Coronary artery (tissue), 2 donors: ENCODE measurements around the gene HMCN2.

Experiments used
- DNase-seq: peaks from one replicate; pipeline ENCODE4 v3.0.0-alpha.2; 2017; ENCODE audit warnings: low spot score
- H3K27ac ChIP-seq, 2 donors: fragments of 200-600 bp; sonication (generic); one replicate each; pipeline ENCODE4 v1.5.1; 2016 to 2019
- H3K4me3 ChIP-seq: fragments of 200-600 bp; sonication (generic); 2 replicates; pipeline ENCODE4 v1.5.1; 2016; ENCODE audit warnings: mild to moderate bottlenecking, moderate library complexity
- CTCF ChIP-seq: fragments of 200-600 bp; sonication (generic); IDR thresholded peaks from one replicate; pipeline ENCODE4 v1.5.1; 2019; ENCODE audit warnings: antibody characterized with exemption

HMCN2 gene

GRCh38 chr9:130422546-130422945 lies 157.0 kb downstream of the HMCN2 start:
- Histone ChIP-seq H3K27ac (no peak overlapping the region), H3K4me3 (no peak overlapping the region)
- no peak for TF ChIP-seq CTCF
- no peak for DNase-seq

GRCh38 chr9:130423272-130423671 lies 157.7 kb downstream of the HMCN2 start:
- TF ChIP-seq CTCF = no peak
- no peak for DNase-seq
- Histone ChIP-seq H3K4me3 (no peak overlapping the region), H3K27ac (no peak overlapping the region)

- Histone ChIP-seq H3K27ac (no peak overlapping the region), H3K4me3 (no peak overlapping the region)
- TF ChIP-seq CTCF = no peak
- DNase-seq = no peak
These were observed 159.3 kb downstream of the HMCN2 start for GRCh38 chr9:130424595-130425454.

GRCh38 chr9:130425741-130426466 lies 160.3 kb downstream of the HMCN2 start:
- TF ChIP-seq CTCF = no peak
- DNase-seq = no peak
- no peak overlapping the region for H3K27ac ChIP-seq
- no peak overlapping the region for H3K4me3 ChIP-seq

- Histone ChIP-seq H3K4me3 (no peak overlapping the region), H3K27ac (no peak overlapping the region)
- no peak for DNase-seq
- TF ChIP-seq CTCF = no peak
These were observed 160.9 kb downstream of the HMCN2 start for GRCh38 chr9:130426467-130426773.

- TF ChIP-seq CTCF = no peak
- H3K4me3 ChIP-seq = no peak overlapping the region
- no peak for DNase-seq
- H3K27ac ChIP-seq = no peak overlapping the region
These were observed 161.3 kb downstream of the HMCN2 start for GRCh38 chr9:130426883-130427282.

- no peak for TF ChIP-seq CTCF
- no peak overlapping the region for H3K27ac ChIP-seq
- DNase-seq = no peak
- no peak overlapping the region for H3K4me3 ChIP-seq
These were observed 161.8 kb downstream of the HMCN2 start for GRCh38 chr9:130427326-130427725.
